IPS DF 6.9 (cell line): ENCODE results near the gene RPS6KC1.
"Not testable (repeated sequence)": the region's sequence is repeated elsewhere in the genome, so short reads cannot be mapped to it uniquely, and the experiment has no call there.

Source experiments
- DNase-seq: peaks from one replicate; pipeline ENCODE4 v3.0.0-alpha.2; 2013; ENCODE audit warnings: low read depth, low spot score
- H3K27ac ChIP-seq: one replicate; pipeline ENCODE4 v1.5.1; 2013; ENCODE audit warnings: low read length, control low read depth
- H3K27me3 ChIP-seq: 2 replicates; pipeline ENCODE4 v1.6.1; 2013; ENCODE audit warnings: mild to moderate bottlenecking, low read length; ENCODE audit not compliant: control insufficient read depth, insufficient read depth
- H3K36me3 ChIP-seq: 2 replicates; pipeline ENCODE4 v1.6.1; 2013; ENCODE audit warnings: low read length; ENCODE audit not compliant: control insufficient read depth, insufficient read depth
- H3K4me1 ChIP-seq: 2 replicates; pipeline ENCODE4 v1.6.1; 2013; ENCODE audit warnings: low read length; ENCODE audit not compliant: control insufficient read depth, insufficient read depth
- H3K4me3 ChIP-seq: 2 replicates; pipeline ENCODE4 v1.5.1; 2013; ENCODE audit warnings: mild to moderate bottlenecking, low read length
- H3K9me3 ChIP-seq: 2 replicates; pipeline ENCODE4 v1.6.1; 2013; ENCODE audit warnings: low read length, inconsistent platforms; ENCODE audit not compliant: control insufficient read depth, insufficient read depth
- WGBS: extraction: QIAGEN DNeasy Blood & Tissue Kit; methylation state at CpG from one replicate; pipeline ENCODE4 v1.1.7; 2013; ENCODE audit warnings: mixed read lengths, missing lambda C conversion rate; ENCODE audit not compliant: insufficient read length, insufficient coverage; 5-methylcytosine and 5-hydroxymethylcytosine counted together

Gene RPS6KC1

DNA sequence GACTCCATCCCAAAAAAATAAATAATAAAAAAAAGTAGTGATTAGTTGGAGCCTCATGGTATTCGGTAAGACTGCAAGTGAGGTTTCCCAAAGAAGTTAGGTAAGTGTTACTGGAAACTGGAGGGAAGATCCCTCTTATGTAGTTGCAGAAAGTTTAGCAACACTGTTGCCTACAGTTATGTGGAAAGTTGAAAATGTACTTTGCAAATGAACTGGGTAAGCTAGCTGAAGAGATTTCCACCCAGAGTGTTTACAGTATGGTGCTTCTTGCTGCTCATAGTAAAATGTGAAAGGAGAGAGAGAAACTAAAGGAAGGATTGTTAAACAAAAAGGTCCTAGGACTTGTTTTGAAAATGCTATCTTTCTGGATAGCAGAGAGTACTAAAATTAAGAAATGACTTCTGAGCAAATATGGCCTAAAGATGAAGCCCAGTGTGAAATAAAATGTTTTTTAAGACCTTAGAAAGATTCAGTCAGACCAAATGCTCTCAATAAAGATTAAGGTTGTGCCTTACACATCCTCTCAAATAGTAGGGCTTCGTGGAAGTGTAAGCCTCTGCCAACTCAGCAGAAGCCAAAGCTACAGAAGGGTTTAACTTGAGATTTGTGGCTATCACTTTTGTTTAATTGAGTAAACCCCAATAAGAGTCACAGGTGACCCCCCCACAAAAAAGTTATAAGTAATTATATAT, 31.5 kb downstream of the RPS6KC1 start:
- H3K27ac ChIP-seq: no peak overlapping the region
- WGBS: no CpG with 5 or more reads among the region's 2 CpGs
- no peaks in the 10 kb centered on the region; the same call in 1 of the 2 replicates for H3K36me3 ChIP-seq

DNA sequence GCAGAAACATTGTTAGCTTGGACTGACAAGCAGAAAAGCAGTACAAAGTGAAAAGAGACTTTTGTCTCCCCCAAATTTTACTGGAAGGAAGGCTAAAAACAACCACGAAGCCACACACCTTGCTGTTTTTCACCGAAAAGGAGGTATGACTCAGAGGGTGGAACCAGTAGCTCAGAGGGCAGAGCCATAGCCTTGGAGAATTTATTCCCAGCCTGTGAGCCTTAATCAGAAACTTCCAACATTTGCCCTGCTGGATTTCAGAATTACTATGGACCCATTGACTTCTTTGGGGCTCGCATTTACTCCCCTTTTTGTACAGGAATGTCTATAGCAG, 32.0 kb downstream of the RPS6KC1 start:
- Histone ChIP-seq H3K4me3 (no peak overlapping the region), H3K9me3 (no peaks in the 10 kb centered on the region), H3K36me3 (no peaks in the 10 kb centered on the region; the same call in 1 of the 2 replicates), H3K27me3 (no peaks in the 10 kb centered on the region), H3K27ac (no peak overlapping the region), H3K4me1 (no peaks in the 10 kb centered on the region)
- no CpG with 5 or more reads among the region's 3 CpGs for WGBS
- DNase-seq: no peak

More for the DNA sequence above, 31.5 kb downstream of the RPS6KC1 start:
- no peak for DNase-seq
- no peak overlapping the region for H3K4me3 ChIP-seq
- H3K4me1 ChIP-seq: no peaks in the 10 kb centered on the region
- H3K9me3 ChIP-seq: no peaks in the 10 kb centered on the region
- H3K27me3 ChIP-seq: no peaks in the 10 kb centered on the region

DNA sequence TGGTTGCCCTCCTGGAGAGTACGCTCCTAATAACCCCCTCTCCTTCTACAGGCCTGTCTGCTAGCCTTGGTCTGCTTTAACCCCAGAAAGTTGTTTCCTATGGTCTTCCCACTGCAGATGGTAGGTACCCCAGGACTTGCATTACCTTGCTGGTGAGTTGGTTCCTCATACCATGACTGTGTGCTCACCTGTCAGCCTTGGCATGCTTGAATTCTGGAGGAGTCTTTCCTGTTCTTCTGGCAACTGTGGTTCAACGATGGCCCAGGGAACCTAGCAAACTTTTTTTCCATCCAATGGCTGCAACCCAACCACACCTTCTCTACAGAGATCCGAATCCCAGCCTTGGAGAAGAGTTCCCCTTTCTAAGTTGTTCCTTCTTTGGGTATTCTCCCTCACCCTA, 36.9 kb downstream of the RPS6KC1 start:
- no peak overlapping the region for H3K27ac ChIP-seq
- WGBS: no CpG with 5 or more reads among the region's 3 CpGs
- no peaks in the 10 kb centered on the region for H3K4me1 ChIP-seq
- no peaks in the 10 kb centered on the region for H3K27me3 ChIP-seq
- H3K9me3 ChIP-seq: no peaks in the 10 kb centered on the region
- H3K36me3 ChIP-seq: no peaks in the 10 kb centered on the region; the same call in 1 of the 2 replicates
- no peak overlapping the region for H3K4me3 ChIP-seq
- no peak for DNase-seq

DNA sequence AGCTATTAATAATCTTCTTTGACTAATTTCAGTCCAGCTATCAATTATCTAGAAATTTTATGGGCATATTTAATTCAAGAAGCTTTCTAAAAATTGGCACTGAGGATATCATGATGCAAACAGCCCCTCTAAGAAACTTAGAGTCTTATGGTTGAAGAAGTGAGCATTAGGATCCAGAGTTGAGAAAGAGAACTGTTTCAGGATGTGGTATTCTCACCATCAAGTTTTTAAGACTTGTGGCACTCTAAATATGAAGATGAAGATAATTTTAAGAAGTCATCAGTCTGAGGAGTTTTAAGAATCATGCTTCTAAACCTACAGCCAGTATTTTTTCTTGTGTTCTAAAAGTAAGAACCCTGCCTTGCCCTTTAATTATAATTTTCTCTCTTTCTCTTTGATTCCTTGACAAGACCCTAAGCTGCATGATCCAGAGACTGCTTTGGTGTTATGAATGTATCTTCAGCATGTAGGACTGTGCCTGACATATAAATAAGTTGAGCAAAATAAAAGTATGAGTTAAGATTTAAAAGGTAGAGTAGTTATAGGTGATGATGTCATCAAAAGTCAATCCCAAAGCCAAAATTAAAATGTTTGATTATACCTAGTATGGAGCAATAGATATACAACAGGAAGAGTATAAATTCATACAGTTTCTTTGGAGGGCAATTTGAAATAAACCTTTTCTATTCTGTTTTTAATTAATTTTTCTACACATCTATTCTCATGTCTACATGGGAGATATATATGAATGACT, 39.1 kb downstream of the RPS6KC1 start:
- Histone ChIP-seq H3K36me3 (no peaks in the 10 kb centered on the region; the same call in 1 of the 2 replicates), H3K27ac (no peak overlapping the region), H3K4me1 (no peaks in the 10 kb centered on the region), H3K9me3 (no peaks in the 10 kb centered on the region), H3K27me3 (no peaks in the 10 kb centered on the region), H3K4me3 (no peak overlapping the region)
- DNase-seq: no peak

DNA sequence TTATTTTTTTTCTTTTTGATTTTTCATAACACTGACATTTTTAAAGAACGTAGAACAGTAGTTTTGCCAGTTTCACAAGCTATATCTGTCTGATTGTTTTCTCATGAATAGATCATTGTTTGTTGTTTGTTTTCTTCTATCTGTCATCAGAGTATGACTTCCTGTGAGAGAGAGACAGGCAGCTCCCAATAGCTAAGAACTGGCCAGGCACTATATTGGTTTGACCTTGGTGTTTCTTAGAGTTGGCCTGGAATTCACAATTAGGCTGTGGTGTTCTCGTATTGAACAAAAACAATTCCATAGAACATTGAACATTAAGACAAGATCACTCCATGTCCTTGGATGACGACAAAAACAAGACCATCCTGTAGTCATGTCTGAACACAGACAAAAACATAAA, 43.4 kb downstream of the RPS6KC1 start:
- H3K36me3 ChIP-seq: no peaks in the 10 kb centered on the region
- no CpG with 5 or more reads among the region's 3 CpGs for WGBS

DNA sequence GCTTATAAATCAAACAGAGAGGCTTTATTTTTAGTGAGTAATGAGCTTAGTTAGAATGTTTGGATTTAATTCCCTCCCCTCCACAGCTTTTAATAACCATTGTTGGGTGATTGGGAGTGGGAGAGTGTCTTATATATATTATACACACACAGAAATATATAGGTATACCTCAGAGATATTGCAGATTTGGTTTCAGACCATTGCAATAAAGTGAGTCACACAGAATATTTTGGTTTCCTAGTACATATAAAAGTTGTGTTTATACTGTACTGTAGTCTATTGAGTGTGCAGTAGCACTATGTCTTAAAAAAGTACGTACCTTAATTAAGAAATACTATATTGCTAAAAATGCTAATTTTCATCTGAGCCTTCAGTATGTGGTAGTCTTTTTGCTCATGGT, 44.4 kb downstream of the RPS6KC1 start:
- no peak overlapping the region for H3K4me3 ChIP-seq
- H3K36me3 ChIP-seq: no peaks in the 10 kb centered on the region
- no CpG with 5 or more reads among the region's 1 CpG for WGBS
- H3K27ac ChIP-seq: no peak overlapping the region
- no peaks in the 10 kb centered on the region for H3K9me3 ChIP-seq
- no peak for DNase-seq
- H3K27me3 ChIP-seq: no peaks in the 10 kb centered on the region
- H3K4me1 ChIP-seq: no peaks in the 10 kb centered on the region

More for the DNA sequence above, 43.4 kb downstream of the RPS6KC1 start:
- DNase-seq: no peak
- Histone ChIP-seq H3K27ac (no peak overlapping the region), H3K27me3 (no peaks in the 10 kb centered on the region), H3K4me1 (no peaks in the 10 kb centered on the region), H3K9me3 (no peaks in the 10 kb centered on the region), H3K4me3 (no peak overlapping the region)

DNA sequence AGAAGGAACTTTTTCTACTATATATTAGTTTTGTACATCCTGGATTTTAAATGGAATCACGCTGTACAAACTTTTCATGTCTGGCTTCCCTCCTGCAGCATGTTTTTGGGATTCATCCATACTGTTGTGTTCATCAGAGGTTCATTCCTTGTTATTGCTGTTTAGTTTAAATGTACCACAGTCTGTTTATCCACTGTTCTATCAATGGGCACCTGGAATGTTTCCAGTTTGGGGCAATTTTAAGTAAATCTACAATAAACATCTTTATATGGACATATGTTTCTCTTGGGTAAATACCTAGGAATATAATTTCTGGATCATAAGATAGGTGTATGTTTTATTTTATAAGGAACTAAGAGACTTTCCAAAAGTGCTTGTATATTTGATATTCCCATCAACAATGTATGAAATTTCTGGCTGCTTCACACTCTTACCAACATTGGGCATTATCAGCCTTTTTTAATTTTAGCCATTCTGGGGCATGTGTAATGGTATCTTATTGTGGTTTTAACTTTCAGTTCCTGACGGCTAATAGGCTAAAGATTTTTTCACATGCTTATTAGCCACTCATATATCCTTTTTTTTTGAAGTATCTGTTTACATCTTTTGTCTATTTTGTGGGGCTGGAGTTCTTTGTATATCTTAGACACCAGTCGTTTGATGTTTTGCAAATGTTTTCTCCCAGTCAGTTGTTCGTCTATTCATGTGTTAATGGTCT, 48.8 kb downstream of the RPS6KC1 start:
- WGBS: no CpG with 5 or more reads among the region's 4 CpGs
- H3K4me3 ChIP-seq: no peak overlapping the region
- no peaks in the 10 kb centered on the region for H3K4me1 ChIP-seq
- no peak overlapping the region for H3K27ac ChIP-seq
- H3K9me3 ChIP-seq: no peaks in the 10 kb centered on the region
- no peaks in the 10 kb centered on the region for H3K27me3 ChIP-seq
- H3K36me3 ChIP-seq: no peaks in the 10 kb centered on the region
- no peak for DNase-seq

DNA sequence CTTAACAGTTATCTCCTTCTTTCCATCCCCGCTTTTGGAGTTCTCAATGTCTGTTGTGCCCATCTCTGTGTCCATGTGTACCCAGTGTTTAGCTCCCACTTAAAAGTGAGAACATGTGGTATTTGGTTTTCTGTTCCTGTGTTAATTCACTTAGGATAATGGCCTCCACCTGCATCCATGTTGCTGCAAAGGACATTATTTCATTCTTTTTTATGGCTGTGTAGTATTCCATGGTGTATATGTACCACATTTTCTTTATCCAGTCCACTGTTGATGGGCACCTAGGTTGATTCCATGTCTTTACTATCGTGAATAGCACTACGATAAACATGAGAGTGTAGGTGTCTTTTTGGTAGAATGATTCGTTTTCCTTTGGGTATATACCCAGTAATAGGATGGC, 49.5 kb downstream of the RPS6KC1 start:
- H3K4me3 ChIP-seq, H3K36me3 ChIP-seq, H3K27me3 ChIP-seq, H3K27ac ChIP-seq, H3K9me3 ChIP-seq, DNase-seq, H3K4me1 ChIP-seq: not testable (repeated sequence)
- no CpG with 5 or more reads among the region's 4 CpGs for WGBS

DNA sequence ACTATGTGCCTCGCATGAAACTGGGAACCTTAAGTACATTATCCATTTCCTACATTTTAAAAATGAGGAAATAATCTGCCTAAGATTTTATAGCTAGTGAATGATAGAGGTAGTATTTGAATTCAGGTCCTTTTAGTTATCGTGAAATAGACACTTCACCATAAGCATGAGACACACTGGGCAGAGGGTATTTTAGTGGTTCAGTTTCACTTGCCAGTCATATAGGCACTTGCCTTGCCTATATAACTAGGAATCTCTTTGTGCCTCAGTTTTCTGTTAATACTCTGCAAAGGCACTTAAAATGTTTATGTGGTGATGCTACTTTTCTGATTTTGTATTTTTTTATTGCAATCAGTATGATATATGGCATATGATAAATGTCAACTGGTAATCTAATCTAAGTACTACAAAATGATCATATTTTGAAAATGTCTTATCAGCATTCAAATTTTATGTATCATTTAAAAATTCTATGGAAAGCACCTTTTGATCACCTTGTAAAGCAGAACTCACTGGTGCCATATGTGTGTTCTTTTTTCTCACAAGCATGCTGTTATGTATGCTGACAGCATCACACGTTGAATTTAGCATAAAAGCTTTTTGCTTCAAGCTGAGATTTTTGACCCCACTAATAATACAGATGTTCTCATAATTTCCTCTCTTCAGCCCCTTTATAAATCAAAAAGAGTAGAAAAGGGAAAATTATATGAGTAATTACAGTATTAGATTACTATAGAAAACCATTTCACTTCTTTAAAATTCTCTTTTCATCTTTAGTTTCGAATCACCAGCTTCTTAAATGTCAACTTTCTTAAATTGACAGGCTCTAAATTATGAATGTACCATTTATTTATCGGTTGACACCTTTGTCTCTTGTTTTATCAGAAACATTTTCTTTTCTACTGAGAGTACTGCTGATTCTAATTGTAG, 52.6 kb downstream of the RPS6KC1 start:
- Histone ChIP-seq H3K27me3 (no peaks in the 10 kb centered on the region), H3K4me1 (no peaks in the 10 kb centered on the region), H3K9me3 (no peaks in the 10 kb centered on the region), H3K36me3 (no peaks in the 10 kb centered on the region), H3K27ac (no peak overlapping the region), H3K4me3 (no peak overlapping the region)
- WGBS: 100% methylated on average over 1 of the region's 5 CpGs
- no peak for DNase-seq

DNA sequence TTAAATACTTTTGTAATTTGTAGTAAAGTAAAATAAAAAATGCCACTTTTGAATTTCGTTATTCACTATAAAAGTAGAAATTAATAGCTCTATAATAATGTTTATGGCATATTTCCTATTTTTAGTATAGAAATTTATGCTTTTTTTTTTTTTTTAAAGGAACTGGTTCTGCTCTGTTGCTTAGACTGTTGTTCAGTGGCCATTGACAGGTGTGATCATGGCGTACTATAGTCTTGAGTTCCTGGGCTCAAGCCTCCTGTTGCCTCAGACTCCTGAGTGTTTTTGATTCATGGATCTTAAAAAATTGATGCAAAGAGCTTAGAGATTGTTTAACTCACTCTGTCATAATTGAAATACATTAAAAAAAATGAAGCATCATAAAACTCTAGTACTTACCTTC, 53.6 kb downstream of the RPS6KC1 start:
- H3K9me3 ChIP-seq: no peaks in the 10 kb centered on the region
- H3K36me3 ChIP-seq: no peaks in the 10 kb centered on the region
- no peak overlapping the region for H3K27ac ChIP-seq
- WGBS: no CpG with 5 or more reads among the region's 2 CpGs
- H3K27me3 ChIP-seq: no peaks in the 10 kb centered on the region
- no peak for DNase-seq
- H3K4me3 ChIP-seq: no peak overlapping the region
- no peaks in the 10 kb centered on the region for H3K4me1 ChIP-seq
